HEK293 (cell line): ENCODE results near the gene SUSD4.

Experiments
- CTCF ChIA-PET: fragments of 350-600 bp; formaldehyde crosslinking; extraction: SDS; loops from one replicate; lab custom pipeline; 2021; ENCODE audit warnings: antibody characterized with exemption; lab: Yijun Ruan, JAX
- POLR2A ChIA-PET: fragments of 300-600 bp; formaldehyde crosslinking; extraction: SDS; loops from one replicate; lab custom pipeline; 2020; ENCODE audit warnings: antibody characterized with exemption, inconsistent platforms; lab: Yijun Ruan, JAX
- H3K27ac ChIP-seq: fragments of 200-500 bp; sonication (Bioruptor generic); 2 replicates; pipeline ENCODE4 v1.5.1; 2014; ENCODE audit warnings: low read depth, low read length, control low read depth, inconsistent platforms; ENCODE audit errors: extremely low read depth
- H3K36me3 ChIP-seq, 2 experiments: fragments of 200-500 bp in 1 of 2; sonication (Bioruptor generic) in 1 of 2; 1 replicate in 1 of 2; 2 replicates in 1 of 2; pipeline ENCODE4 v1.5.1; 2014 to 2017; ENCODE audit warnings: inconsistent platforms in 2 of 2, low read length in 2 of 2; ENCODE audit not compliant: control insufficient read depth in 2 of 2, insufficient read depth in 1 of 2
- H3K4me1 ChIP-seq: fragments of 200-500 bp; sonication (Bioruptor generic); 2 replicates; pipeline ENCODE4 v1.5.1; 2014; ENCODE audit warnings: mild to moderate bottlenecking, low read length, inconsistent platforms; ENCODE audit not compliant: control insufficient read depth, insufficient read depth
- H3K4me3 ChIP-seq: 2 replicates; pipeline ENCODE4 v1.5.1; 2011; ENCODE audit warnings: low read depth, mild to moderate bottlenecking, control low read depth, low read length, moderate library complexity
- H3K9me3 ChIP-seq: fragments of 200-500 bp; sonication (Bioruptor generic); 2 replicates; pipeline ENCODE4 v1.5.1; 2014; ENCODE audit warnings: low read depth, low read length, inconsistent platforms; ENCODE audit not compliant: control insufficient read depth, insufficient read depth
- GLI2 ChIP-seq: fragments of 450-650 bp; formaldehyde crosslinking; IDR thresholded peaks from 2 replicates; pipeline ENCODE4; 2017; ENCODE audit warnings: missing biosample characterization, missing genetic modification characterization, low read depth, borderline replicate concordance
- HOXC10 ChIP-seq: sonication (generic); formaldehyde crosslinking; IDR thresholded peaks from 2 replicates; pipeline ENCODE4 v1.8.1; 2023; ENCODE audit warnings: mild to moderate bottlenecking, missing genetic modification reagents
- INSM2 ChIP-seq: fragments of 450-650 bp; formaldehyde crosslinking; IDR thresholded peaks from 2 replicates; pipeline ENCODE4 v1.5.1; 2016; ENCODE audit warnings: missing biosample characterization, missing genetic modification characterization
- OVOL3 ChIP-seq: fragments of 450-650 bp; formaldehyde crosslinking; IDR thresholded peaks from 2 replicates; pipeline ENCODE4 v1.5.1; 2016; ENCODE audit warnings: missing biosample characterization, missing genetic modification characterization
- TSHZ1 ChIP-seq: fragments of 450-650 bp; formaldehyde crosslinking; IDR thresholded peaks from 2 replicates; pipeline ENCODE4 v1.5.1; 2016; ENCODE audit warnings: missing biosample characterization, missing genetic modification characterization, borderline replicate concordance
- ZFP3 ChIP-seq: fragments of 450-650 bp; formaldehyde crosslinking; IDR thresholded peaks from 2 replicates; pipeline ENCODE4 v1.5.1; 2016; ENCODE audit warnings: low read depth, missing biosample characterization, missing genetic modification characterization
- ZFP37 ChIP-seq: fragments of 450-650 bp; formaldehyde crosslinking; IDR thresholded peaks from 2 replicates; pipeline ENCODE4 v1.5.1; 2016; ENCODE audit warnings: missing biosample characterization, missing genetic modification characterization
- ZNF138 ChIP-seq: fragments of 450-650 bp; formaldehyde crosslinking; IDR thresholded peaks from 2 replicates; pipeline ENCODE4 v1.5.1; 2016; ENCODE audit warnings: missing biosample characterization, missing genetic modification characterization, borderline replicate concordance
- ZNF16 ChIP-seq: fragments of 450-650 bp; formaldehyde crosslinking; IDR thresholded peaks from 2 replicates; pipeline ENCODE4 v1.5.1; 2016; ENCODE audit warnings: low read depth, missing biosample characterization, missing genetic modification characterization
- ZNF223 ChIP-seq: fragments of 450-650 bp; formaldehyde crosslinking; IDR thresholded peaks from 2 replicates; pipeline ENCODE4 v1.5.1; 2016; ENCODE audit warnings: missing biosample characterization, missing genetic modification characterization
- ZNF266 ChIP-seq: fragments of 450-650 bp; formaldehyde crosslinking; IDR thresholded peaks from 2 replicates; pipeline ENCODE4 v1.5.1; 2016; ENCODE audit warnings: missing biosample characterization, missing genetic modification characterization, low read depth
- ZNF292 ChIP-seq: fragments of 450-650 bp; formaldehyde crosslinking; IDR thresholded peaks from 2 replicates; pipeline ENCODE4 v1.5.1; 2016; ENCODE audit warnings: low read depth, missing biosample characterization, missing genetic modification characterization, borderline replicate concordance
- ZNF362 ChIP-seq: fragments of 450-650 bp; formaldehyde crosslinking; IDR thresholded peaks from 2 replicates; pipeline ENCODE4 v1.5.1; 2016; ENCODE audit warnings: missing biosample characterization, missing genetic modification characterization
- ZNF426 ChIP-seq: fragments of 450-650 bp; formaldehyde crosslinking; IDR thresholded peaks from 2 replicates; pipeline ENCODE4 v1.5.1; 2017; ENCODE audit warnings: missing biosample characterization, missing genetic modification characterization, mild to moderate bottlenecking, inconsistent platforms, moderate library complexity
- ZNF433 ChIP-seq: fragments of 450-650 bp; formaldehyde crosslinking; IDR thresholded peaks from 2 replicates; pipeline ENCODE4 v1.5.1; 2016; ENCODE audit warnings: missing biosample characterization, missing genetic modification characterization, low read depth
- ZNF513 ChIP-seq: fragments of 450-650 bp; IDR thresholded peaks from 2 replicates; pipeline ENCODE4 v1.5.1; 2018; ENCODE audit warnings: missing biosample characterization, missing genetic modification characterization
- ZNF514 ChIP-seq: fragments of 450-650 bp; formaldehyde crosslinking; IDR thresholded peaks from 2 replicates; pipeline ENCODE4 v1.5.1; 2016; ENCODE audit warnings: missing biosample characterization, missing genetic modification characterization
- ZNF558 ChIP-seq: fragments of 450-650 bp; formaldehyde crosslinking; IDR thresholded peaks from 2 replicates; pipeline ENCODE4 v1.5.1; 2016; ENCODE audit warnings: missing biosample characterization, missing genetic modification characterization
- ZNF560 ChIP-seq: fragments of 450-650 bp; formaldehyde crosslinking; IDR thresholded peaks from 2 replicates; pipeline ENCODE4 v1.5.1; 2017; ENCODE audit warnings: missing biosample characterization, missing genetic modification characterization, borderline replicate concordance
- ZNF623 ChIP-seq: fragments of 450-650 bp; formaldehyde crosslinking; IDR thresholded peaks from 2 replicates; pipeline ENCODE4 v1.5.1; 2016; ENCODE audit warnings: missing biosample characterization, missing genetic modification characterization
- ZNF629 ChIP-seq: fragments of 450-650 bp; formaldehyde crosslinking; IDR thresholded peaks from 2 replicates; pipeline ENCODE4 v1.5.1; 2017; ENCODE audit warnings: missing biosample characterization, missing genetic modification characterization
- ZNF664 ChIP-seq: fragments of 450-650 bp; formaldehyde crosslinking; IDR thresholded peaks from 2 replicates; pipeline ENCODE4 v1.5.1; 2016; ENCODE audit warnings: missing biosample characterization, missing genetic modification characterization
- ZNF670 ChIP-seq: fragments of 450-650 bp; formaldehyde crosslinking; IDR thresholded peaks from 2 replicates; pipeline ENCODE4 v1.5.1; 2016; ENCODE audit warnings: missing biosample characterization, missing genetic modification characterization, low read depth
- ZNF791 ChIP-seq: fragments of 450-650 bp; formaldehyde crosslinking; IDR thresholded peaks from 2 replicates; pipeline ENCODE4 v1.5.1; 2016; ENCODE audit warnings: missing biosample characterization, missing genetic modification characterization
- ZSCAN4 ChIP-seq: fragments of 450-650 bp; formaldehyde crosslinking; IDR thresholded peaks from 2 replicates; pipeline ENCODE4 v1.5.1; 2017; ENCODE audit warnings: missing biosample characterization, missing genetic modification characterization
- ZXDB ChIP-seq: fragments of 450-650 bp; formaldehyde crosslinking; IDR thresholded peaks from 2 replicates; pipeline ENCODE4 v1.5.1; 2016; ENCODE audit warnings: missing biosample characterization, missing genetic modification characterization

Gene SUSD4

GRCh38 chr1:223186800-223187199 lies 177.2 kb downstream of the SUSD4 start:
- Histone ChIP-seq H3K27ac (no peak overlapping the region), H3K36me3 (no peaks in the 10 kb centered on the region), H3K4me1 (no peaks in the 10 kb centered on the region), H3K4me3 (no peak overlapping the region), H3K9me3 (no peaks in the 10 kb centered on the region)
- ChIA-PET CTCF (interaction anchor here (0.7 to 1.2 kb wide), 2 partner anchors 11 to 15 kb away, joined by 3 read pairs; no protein-coding TSS in a partner anchor), POLR2A (no interaction called here)
- TF ChIP-seq ZFP37 (tag by site-specific recombination): peak; percentile 78; the same call in 1 of the 2 replicates
- 0 out of 2 replicates have a peak, but pooled peaks have one; percentile 33 for TF ChIP-seq ZNF16 (tag by site-specific recombination)
- peak; percentile 91 for TF ChIP-seq ZNF426
- TF ChIP-seq ZNF623 (tag by site-specific recombination): peak; percentile 81
- TF ChIP-seq GLI2 (tag by site-specific recombination): peak; percentile 48; the same call in 1 of the 2 replicates
- 0 out of 2 replicates have a peak, but pooled peaks have one; percentile 73 for TF ChIP-seq ZNF138 (tag by site-specific recombination)
- TF ChIP-seq ZFP3 (tag by site-specific recombination): peak; percentile 48; the same call in 1 of the 2 replicates
- 0 out of 2 replicates have a peak, but pooled peaks have one; percentile 10 for TF ChIP-seq ZNF292 (tag by site-specific recombination)
- no peak for TF ChIP-seq INSM2 (tag by site-specific recombination)
- TF ChIP-seq OVOL3 (tag by site-specific recombination): peak; percentile 55; the same call in 1 of the 2 replicates
- peak; percentile 62; the same call in 1 of the 2 replicates for TF ChIP-seq ZNF791 (tag by site-specific recombination)
- 0 out of 2 replicates have a peak, but pooled peaks have one; percentile 78 for TF ChIP-seq ZNF514
- TF ChIP-seq ZNF223 (tag by site-specific recombination): peak; percentile 39; the same call in 1 of the 2 replicates
- TF ChIP-seq ZNF629 (tag by site-specific recombination): peak; percentile 50
- TF ChIP-seq TSHZ1 (tag by site-specific recombination): peak; percentile 25; the same call in 1 of the 2 replicates
- TF ChIP-seq ZNF560: peak; percentile 91
- no peak for TF ChIP-seq ZNF362 (tag by site-specific recombination)
- peak; percentile 90 for TF ChIP-seq ZNF664 (tag by site-specific recombination)
- peak; percentile 72 for TF ChIP-seq ZXDB (tag by site-specific recombination)
- TF ChIP-seq ZNF670: no peak
- peak; percentile 87 for TF ChIP-seq ZNF266
- TF ChIP-seq ZNF558 (tag by site-specific recombination): peak; percentile 82; the same call in 1 of the 2 replicates
- TF ChIP-seq ZNF433 (tag by site-specific recombination): peak; percentile 96
- no peak for TF ChIP-seq ZSCAN4 (tag by site-specific recombination)
- TF ChIP-seq ZNF513 (tag by site-specific recombination): no peak
- TF ChIP-seq HOXC10 (CRISPR knock-in tag): no peak
